HG03139 (cell line): Measurements from ENCODE around the gene SLCO2A1.

Experiments used
- ATAC-seq: cut with Tn5 transposase; IDR thresholded peaks from one replicate; pipeline ENCODE4 v1.9.1; 2021; ENCODE audit not compliant: unreplicated experiment

SLCO2A1 gene

DNA sequence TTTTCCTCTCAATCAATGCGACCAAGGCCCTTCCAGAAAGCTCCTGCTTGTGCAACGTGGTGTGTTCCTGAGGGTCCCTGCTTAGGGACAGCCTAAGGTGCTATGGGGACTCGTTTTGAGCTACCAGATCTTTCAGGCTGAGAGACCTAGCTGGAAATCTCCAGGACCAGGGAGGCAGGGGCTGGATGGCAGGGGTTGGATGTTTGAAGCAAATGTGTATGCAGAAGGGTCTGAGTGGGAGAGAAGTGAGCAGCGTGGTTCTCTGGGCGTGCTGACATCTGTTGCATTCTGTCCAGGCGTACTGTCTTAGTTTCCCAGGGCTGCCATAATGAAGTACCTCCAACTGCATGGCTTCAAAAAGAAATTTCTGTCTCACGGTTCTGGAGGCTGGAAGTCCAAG, 31.7 kb upstream of the SLCO2A1 start:
- ATAC-seq: no peak

DNA sequence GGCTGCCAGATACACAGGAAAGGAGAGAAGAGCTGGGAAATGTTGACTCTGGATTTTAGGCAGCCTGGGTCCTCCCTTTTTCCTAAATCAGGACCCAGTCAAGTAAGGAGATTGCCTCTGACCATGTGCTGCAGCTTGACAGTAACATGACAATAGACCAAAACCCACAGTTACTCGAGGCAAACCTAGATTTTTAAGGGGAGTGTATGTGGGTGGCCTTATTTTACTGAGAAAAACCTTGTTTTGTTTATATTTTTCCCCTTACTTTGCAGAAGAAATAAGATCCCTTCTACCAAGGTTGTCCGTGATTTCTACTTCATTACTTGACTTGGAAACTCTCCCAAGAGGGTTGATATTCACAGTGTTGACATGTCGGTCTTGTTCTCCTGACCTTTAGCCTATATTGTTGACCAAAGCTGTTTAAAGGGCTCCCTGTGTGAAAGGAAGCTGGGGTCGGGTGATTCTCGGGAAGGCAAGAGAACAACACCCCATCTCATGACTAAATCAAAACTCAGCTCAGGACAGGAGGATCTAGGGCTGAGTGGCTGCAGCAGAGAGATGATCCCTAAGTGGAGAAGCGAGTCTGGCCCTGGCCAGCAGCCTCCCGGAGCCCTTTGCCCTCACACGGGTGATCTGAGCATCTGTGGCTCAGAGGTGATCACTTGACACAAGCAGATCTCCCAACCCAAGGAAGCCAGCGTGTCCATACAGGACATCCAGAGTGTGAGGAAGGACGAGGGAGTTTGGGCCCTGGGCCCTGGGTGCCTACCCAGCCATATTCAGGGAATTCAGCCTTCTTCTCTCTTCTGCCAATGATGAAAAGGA, 31.0 kb upstream of the SLCO2A1 start:
- no peak for ATAC-seq

DNA sequence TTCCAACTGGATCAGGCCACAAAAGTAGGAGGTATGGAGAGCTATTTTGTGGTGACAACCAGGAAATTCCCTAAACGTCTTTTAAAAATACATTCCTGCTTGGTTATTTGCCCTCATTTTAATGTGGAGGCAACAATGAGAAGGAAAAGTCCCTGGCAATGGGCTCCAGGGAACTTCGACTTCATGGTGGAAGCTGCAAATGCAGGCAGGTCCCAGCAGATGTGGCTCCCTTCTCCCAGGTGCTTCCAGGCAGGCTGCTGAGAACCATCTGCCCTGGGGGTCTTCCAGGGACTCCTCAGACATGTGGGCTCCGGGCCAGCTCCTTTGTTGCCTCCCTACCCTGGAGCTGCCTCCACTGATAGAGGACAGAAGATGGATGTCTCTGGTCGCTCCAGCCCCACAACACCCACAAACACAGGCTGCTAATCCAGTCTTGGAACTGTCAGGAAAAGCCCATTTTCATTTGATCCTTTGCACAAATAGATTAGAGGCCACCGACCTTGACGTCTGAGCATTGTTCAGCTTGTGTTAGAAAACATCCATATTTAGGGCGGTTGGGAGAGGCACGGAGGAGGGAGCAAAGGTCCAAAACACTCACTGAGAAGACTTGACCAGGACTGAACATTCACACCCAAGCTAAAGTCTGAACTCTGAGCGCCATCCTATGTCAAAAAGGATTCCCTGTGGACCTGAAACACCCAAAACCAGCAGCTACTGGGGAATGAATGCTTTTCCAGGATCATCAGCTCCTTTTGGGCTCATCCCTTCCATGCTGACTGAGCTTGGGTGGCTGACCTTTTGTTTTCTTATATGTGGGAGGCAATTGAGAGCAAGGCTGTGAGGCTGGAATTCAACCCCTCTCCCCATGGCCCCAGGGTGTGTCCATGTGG, 30.2 kb upstream of the SLCO2A1 start:
- ATAC-seq: no peak

DNA sequence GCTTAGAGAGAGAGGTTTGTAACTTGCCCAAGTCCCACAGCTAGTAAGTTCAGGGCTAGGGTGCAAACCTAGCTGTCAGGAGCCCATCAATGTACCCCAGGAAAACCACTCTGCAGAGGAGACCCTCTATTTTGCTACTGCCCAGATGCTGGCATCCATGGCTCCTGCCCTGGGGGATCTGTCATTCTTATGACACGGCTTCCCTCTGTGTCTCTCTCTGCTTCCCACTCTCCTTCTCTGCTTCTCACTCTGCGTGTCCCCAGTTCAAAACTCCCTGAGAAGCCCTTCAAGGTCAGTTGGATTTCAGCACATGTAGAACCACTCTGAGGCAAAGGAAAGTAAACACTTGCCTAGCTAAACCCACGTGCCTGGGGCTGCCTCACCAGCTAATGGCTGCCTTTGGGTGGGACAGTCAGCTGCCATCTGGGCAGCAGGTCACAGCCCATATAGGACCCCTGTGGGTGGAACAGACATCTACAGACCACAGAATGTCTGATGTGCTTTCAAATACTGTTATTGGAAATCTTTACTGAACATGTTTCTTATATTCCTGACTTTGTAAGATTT, 29.4 kb upstream of the SLCO2A1 start:
- ATAC-seq: no peak

DNA sequence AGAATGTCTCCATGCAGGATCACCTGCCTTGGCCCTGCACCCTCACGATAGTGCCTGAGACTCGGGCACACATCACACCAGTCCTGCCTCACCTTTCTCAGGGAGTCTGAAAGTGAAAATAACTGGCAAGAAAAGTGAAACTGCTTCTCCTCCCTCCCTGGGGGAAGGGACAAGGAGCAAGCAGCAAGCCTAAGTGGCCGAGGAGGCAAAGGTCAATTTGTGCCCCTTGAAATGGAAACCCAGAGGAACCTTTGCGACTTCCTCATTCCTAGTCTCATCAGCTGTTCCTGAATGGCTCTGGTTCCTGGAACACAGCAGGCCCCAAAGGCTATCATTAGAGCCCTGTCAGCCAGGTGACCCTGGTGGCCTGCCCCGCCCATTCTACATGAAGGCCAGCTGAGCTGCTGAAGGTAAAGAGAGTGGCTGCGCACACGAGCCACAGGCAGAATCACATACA, 28.0 kb upstream of the SLCO2A1 start:
- no peak for ATAC-seq

DNA sequence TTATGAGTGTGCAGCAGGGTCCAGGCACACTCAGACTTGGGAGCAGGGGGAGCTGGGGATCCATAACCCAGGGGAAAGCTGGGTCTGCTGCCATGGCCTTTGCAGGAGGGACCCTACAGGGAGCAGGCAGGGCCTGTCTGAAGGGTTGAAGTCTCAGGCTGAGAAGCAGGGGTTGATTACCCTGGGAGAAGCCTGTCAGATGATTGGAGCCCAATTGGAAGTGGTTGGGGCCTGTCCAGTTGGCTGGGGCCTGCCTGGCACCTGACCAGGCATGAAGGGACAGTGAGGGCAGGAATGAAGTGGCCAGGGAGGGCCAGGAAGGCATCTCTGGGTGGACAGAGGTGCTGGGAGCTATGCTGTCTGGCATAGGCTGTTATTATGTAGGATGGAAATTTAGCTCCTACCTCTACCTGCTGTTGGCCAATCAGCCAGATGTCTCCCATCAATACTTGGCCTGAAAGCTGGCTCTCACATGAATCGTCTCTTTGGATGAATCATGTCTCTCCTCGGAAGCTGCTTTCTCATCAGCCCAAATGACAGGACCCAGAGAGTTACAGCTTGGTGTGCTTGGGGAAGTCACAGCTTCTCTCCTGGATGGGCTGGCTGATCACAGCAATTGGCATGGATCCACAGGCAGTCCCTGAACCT, 27.4 kb upstream of the SLCO2A1 start:
- no peak for ATAC-seq

DNA sequence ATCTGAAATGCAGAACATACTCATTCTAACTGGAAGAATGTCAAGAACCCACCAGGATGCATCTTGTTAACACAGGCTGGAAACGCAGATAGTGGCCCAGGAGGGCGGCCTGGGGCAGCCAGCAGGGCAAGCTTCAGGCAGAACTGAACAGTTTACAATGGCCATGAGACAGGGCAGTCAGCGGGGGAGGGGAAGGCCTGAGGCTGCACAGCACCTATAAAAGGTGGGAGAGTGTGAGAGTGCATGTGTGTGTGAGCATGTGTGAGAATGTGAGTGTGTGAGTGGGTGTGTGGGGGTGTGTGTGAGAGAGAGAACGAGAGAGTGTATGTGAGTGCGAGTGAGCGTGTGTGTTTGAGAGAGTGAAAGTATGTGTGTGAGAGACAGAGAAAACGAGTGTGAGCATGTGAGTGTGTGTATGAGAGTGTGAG, 26.8 kb upstream of the SLCO2A1 start:
- no peak for ATAC-seq

DNA sequence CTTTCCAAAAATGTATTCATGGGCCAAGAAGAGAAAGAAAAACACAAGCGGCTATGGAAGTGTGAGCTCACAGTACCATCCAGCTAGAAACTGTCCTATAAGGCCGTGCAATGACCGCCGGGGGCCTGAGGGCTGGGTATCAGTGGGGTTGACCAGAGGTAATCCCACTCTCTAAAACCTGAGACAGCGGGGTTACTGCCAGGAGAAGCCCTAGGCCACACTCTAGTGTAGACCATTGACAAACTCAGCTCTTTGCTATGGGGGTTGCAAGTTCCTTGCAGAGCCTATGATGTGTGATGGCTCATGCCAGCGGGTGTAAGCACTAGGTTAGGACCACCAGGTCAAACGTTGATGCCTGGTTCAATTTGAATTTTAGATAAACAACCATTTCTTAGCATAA, 25.9 kb upstream of the SLCO2A1 start:
- no peak for ATAC-seq

DNA sequence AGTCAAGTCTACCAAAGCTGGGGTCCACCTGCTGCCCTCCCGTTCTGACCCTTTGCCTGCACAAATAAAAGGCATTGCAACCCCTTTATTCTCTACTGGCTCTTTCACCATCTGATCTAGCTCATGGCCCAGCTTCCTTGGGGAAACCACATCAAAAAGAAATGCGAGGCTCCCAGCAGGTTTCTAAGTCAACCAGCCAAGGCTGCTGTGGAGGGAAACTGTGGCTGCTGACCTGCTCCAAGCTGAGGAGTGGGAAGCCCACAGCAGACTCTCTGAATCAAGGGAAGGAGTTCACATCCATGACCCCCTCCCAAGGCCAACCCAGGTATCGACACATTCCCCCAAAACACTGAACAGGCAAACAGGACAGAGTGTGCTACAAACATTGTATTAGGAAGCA, 25.2 kb upstream of the SLCO2A1 start:
- no peak for ATAC-seq

DNA sequence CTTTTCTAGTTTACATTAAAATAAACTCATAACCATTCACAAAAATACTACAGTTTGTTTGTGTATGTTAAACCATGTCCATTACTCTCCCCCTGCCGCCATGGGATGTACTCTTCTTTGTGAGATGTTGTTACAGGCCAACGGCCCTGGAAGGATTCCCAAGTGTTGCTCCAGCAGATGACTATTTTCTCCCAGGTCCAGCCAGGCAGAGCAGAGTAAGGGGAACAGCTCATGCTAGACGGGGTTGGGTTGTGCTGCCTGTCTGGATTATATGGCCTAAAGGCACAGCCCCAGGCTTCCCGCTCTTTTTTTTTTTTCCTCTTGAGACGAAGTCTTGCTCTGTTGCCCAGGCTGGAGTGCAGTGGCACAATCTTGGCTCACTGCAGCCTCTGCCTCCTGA, 24.5 kb upstream of the SLCO2A1 start:
- ATAC-seq: no peak

DNA sequence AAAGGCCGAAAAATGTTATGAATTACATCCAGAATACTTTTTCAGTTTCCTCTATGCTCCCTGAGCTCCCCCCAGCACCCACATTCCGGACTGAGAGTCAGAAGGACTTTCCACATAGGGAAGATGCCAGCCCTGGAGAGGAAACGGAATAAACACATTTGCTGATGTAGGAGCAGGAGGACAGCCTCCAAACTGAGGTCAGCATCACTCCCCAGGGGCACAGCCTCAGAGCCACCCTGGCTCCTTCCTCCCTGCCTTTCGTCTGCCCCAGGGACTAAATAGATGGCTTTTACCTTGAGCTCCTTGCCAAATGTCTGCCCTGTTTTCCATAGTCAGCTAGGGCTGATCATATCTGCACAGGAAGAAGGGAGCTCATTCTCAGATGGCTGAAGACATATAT, 22.6 kb upstream of the SLCO2A1 start:
- no peak for ATAC-seq

DNA sequence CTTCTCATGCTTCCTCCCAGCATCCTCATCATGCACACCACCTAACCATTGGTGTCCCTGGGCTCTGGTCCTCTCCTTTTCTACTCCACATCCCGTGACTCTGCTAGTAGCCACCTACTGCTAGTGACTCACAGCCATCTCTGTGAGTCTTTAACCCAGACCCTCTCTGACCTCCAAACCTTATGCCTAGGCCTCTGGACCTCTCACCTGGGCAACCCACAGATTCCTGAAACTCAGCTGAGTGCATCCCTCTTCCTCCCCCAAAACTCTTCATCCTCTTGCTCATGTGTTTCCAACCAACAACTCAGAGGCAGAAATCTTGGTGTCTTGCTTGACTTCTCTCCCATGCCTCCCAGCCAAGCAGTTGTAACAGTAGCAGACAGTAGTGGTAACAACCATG, 20.0 kb upstream of the SLCO2A1 start:
- no peak for ATAC-seq

DNA sequence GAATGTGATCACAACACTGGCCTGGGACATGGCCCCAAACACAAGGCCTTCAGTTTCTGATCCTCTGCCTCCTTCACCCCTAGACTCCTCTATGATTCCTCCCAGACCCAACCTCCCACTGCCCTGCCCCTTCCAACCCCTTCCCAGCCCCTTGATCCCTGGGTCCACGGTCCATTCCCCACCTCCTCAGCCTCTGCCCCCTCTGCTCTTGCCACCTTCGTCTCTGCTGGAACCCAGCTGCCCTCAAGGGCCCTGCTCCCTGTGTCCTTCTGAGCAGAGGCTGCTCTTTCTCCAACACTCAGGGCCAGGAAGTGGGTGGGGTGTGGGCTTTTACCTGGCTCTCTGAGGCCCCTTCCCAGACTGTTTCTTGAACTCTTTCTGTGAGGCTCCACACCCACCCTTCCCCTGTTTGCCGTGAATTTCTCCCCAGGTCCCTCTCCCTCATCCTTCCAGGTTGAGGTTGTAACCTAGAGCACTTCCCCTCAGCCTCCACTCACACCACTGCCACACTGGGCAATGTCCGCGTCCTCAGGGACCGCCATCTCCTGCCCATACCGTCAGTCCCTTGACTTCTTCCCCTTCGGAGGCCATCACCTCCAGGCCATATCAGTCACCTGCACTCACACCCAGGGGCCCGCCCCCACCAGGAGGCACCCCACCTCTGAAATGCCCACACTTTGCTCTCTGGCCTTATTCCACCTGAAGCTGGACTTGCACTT, 18.7 kb upstream of the SLCO2A1 start:
- ATAC-seq: no peak

DNA sequence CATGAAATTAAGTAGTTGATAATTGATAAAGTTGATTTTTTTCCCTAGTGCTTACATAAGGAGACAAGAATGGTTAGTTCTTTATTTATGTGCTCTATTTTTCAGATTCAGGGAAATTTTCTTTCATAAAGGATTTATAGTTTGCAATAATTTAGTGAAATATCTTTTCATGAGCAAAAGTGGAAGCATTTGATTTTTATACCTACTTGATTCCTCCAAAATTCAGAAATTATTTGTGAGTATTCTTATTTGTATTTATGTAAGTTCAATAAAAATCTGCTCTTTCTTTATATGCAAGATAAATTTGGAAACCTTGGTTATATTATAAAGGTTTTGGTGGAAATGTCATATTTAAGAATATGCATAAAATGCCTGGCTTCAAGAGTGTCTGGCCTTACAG, 14.7 kb upstream of the SLCO2A1 start:
- ATAC-seq: no peak

DNA sequence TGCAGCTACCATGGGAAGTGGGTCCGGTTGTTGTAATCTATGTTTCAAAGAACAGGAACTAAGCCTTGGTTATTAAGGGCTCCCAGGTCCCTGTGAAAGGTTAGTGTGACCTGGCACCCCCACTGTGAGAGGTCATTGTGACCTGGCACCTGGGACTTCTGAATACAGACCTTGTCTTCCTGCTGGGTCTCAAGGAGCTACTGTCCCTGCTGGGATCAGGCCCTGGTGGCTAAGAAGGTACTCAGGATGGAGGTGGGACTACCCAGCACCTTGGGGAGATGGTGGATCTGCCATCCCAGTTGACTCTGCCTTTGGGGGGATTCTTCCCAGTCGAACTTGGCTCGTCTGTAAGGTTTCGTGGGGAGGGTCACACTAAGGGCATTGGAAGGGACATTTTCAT, 10.3 kb upstream of the SLCO2A1 start:
- ATAC-seq: no peak

DNA sequence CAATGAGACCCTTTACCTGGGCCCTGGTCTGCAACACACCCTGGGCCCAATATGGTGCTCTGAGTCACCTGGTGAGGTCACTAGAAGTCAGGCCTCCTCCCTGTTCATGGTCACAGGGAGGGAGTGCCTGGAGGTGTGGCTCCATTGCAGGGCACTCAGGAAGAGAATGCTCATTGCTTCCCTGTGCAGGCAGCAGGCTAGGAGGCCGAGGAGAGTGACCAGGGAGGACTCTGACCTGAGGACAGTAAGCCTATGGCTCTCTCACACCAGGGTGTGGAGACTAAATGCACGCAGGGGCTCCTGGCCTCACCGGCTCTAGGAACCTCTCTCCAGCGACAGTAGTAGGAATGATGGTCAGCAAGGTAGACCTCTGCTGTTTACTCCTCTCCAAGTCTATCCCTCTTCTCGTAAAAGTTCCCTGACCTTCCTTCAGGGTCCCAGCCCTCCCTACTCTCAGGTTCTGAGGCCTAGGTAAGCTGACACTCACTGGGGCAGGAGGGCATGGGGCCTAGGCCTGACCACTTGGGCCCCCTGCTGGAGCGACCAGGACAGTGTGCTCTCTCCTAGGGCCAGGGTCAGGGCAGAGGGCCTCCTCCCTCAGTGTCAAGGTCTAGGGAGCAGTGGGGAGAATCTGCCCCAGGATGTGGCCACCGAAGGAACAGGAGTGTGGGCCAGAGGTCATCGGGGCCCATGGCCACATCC, 9.6 kb upstream of the SLCO2A1 start:
- no peak for ATAC-seq

DNA sequence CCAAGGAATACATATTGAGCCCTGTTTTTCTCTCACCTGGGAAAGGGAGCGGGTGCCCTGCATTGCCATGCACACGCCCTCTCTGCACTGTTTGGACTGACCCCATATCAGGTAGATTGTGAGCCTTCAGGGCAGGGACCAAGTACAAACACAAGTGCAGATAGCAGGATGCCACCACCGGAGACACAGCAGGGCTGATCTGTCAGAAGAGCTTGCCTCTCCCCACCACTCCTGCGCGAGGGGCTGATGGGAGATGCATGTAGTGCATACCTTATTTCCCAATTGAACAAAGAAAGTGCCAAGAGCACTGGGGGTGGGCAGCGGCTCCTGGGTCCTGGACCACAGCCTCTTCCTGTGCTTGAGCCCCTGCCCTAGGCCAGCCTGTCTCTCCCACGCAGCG, 9.0 kb upstream of the SLCO2A1 start:
- no peak for ATAC-seq

DNA sequence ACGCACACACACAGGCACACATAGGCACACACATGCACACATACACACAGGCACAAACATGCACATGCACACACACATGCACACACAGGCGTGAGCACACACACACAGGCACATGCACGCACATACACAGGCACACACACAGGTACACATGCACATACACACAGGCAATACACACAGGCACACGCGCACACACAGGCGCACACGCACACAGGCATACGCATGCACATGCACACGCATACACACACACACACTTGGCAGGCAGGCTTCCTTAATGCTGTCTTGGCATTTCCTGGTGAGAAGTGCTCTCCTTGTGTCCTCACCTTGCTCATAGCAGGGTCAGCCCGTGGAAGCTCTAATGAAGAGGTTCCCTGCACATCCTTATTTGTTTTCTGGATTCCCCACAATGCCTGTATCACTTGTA, 8.4 kb upstream of the SLCO2A1 start:
- ATAC-seq: no peak

DNA sequence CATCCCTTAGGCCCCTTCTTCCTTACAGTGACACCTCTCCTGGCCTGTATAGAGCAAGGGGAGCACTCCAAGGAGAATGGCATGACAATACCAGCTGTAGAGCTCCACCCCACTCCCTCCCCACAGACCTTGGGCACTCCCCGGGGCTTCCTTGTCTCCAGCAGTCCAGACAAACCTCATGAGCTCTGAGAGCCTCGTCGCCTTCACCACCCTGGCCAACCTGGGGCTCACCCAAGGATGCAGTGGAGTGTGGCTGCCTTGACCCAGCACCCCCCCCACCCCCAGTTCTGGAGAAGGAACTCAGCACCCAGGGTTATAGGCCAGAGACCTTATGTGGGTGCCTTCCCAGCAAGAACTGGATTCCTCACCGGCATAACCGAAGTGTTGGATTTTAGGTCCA, 7.4 kb upstream of the SLCO2A1 start:
- ATAC-seq: no peak

DNA sequence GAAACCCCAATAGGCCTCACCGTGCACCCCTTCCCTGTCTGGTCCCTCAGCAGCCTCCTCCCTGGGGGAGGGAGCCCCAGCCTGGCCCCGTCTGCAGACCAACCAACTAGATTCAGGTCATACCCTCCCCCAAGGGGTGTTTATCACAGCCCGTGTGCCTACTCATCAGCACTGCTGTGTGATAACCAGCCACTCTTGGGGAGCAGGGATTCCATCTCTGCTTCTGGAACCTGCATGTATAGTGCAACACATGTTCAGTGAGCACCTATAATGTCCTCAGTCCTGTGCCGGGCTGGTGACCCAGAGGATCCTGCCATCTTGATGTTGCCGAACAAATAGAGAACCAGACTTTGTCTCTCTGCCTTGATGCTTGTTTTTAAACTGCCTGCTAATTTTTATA, 6.6 kb upstream of the SLCO2A1 start:
- ATAC-seq: no peak
